OCI-LY3 (cell line): Measurements from ENCODE around the gene MAP2K3.

Source experiments
- EZH2phosphoT487 ChIP-seq: fragments of 200-600 bp; shearing (Covaris generic); IDR thresholded peaks from 2 replicates; pipeline ENCODE4 v1.6.1; 2018; ENCODE audit warnings: antibody characterized with exemption, mixed run types, low read depth
- TF ChIP-seq, protein P1 (sequence below): fragments of 200-600, 300-600 bp; sonication (generic); IDR thresholded peaks from 2 replicates; pipeline ENCODE4 v1.5.1; 2014; ENCODE audit warnings: antibody characterized with exemption, low read length, low read depth

DNA sequence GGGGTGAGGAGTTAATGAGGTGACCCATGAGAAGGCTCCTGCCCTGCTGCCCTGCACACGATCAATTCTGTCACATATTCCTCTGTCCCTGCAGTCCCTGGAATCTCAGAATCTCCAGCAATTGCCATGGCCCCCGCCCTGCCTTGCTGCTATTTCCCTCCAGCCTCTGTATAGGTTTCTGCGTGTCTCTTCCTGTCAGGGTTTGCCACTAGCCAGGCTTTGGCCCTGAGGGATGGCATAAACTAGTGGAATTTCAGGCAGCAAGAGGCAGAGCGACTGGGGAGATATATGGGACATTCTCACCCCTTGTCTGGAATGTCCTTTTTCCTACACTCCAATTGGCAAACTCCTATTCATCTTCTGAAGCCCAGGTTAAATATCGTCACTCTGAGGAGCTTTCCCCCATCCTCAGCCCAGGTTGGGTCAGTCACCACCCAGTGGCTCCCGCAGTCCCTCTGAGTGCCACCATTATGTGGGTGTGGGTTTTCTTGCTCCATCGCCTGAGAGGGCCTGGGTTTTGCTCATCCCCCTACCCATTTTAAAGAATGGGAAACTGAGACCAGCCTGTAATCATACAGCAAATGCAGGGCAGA, 15.8 kb upstream of the MAP2K3 start:
- TF ChIP-seq, protein P1, sequence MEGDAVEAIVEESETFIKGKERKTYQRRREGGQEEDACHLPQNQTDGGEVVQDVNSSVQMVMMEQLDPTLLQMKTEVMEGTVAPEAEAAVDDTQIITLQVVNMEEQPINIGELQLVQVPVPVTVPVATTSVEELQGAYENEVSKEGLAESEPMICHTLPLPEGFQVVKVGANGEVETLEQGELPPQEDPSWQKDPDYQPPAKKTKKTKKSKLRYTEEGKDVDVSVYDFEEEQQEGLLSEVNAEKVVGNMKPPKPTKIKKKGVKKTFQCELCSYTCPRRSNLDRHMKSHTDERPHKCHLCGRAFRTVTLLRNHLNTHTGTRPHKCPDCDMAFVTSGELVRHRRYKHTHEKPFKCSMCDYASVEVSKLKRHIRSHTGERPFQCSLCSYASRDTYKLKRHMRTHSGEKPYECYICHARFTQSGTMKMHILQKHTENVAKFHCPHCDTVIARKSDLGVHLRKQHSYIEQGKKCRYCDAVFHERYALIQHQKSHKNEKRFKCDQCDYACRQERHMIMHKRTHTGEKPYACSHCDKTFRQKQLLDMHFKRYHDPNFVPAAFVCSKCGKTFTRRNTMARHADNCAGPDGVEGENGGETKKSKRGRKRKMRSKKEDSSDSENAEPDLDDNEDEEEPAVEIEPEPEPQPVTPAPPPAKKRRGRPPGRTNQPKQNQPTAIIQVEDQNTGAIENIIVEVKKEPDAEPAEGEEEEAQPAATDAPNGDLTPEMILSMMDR: no peak
- no peak for TF ChIP-seq EZH2phosphoT487
